ENCODE data around the gene DPEP2. TPM values are rescaled to one million over a fixed set of nuclear protein-coding genes. Genes with fewer than 3 reads are reported as not detected.

Gene DPEP2
- total and polyA plus RNA-seq, 2 experiments from 2014 or later, result not detected

DNA sequence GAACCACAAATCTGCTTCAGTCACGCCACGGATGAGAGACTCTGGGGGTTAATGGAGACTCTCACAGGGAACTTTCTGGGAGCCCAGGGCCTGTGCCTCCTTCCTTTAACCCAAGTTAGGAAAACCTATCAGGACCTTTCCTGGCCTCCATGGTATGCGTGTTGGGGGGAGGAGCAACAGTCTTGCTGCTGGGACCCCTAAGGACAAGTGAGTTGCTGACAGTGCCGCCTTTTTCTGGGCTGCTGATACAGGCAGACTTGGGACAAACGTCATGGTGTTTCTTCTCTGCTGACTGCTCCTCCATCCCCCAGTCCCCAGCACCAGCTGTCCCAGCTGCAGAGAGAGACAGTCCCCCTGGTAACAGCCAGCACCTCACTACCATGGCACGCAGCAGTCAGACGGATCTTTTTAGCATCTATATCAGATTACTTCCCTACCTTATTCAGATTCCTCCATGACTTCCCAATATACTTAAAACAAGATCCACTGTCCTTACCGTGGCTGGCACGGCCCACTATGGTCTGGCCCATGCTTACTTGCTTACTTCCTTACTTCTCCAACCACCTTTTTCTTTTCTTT, 10.0 kb upstream of the DPEP2 start (continued):
- no peak for TF ChIP-seq EZH2phosphoT487 (IDR thresholded peaks at IDR 0.05; ENCODE audit: unreplicated experiment)
- TF ChIP-seq ZNF114 (CRISPR knock-in tag; IDR thresholded peaks at IDR 0.05), result no peak
- TF ChIP-seq NANOG (IDR thresholded peaks at IDR 0.05; ENCODE audit: borderline replicate concordance), result no peak
- TF ChIP-seq, protein P1, sequence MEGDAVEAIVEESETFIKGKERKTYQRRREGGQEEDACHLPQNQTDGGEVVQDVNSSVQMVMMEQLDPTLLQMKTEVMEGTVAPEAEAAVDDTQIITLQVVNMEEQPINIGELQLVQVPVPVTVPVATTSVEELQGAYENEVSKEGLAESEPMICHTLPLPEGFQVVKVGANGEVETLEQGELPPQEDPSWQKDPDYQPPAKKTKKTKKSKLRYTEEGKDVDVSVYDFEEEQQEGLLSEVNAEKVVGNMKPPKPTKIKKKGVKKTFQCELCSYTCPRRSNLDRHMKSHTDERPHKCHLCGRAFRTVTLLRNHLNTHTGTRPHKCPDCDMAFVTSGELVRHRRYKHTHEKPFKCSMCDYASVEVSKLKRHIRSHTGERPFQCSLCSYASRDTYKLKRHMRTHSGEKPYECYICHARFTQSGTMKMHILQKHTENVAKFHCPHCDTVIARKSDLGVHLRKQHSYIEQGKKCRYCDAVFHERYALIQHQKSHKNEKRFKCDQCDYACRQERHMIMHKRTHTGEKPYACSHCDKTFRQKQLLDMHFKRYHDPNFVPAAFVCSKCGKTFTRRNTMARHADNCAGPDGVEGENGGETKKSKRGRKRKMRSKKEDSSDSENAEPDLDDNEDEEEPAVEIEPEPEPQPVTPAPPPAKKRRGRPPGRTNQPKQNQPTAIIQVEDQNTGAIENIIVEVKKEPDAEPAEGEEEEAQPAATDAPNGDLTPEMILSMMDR (conservative IDR thresholded peaks at IDR 0.05; ENCODE audit: low read depth in 2 of 2), result no peak
- TF ChIP-seq JUNB (IDR thresholded peaks at IDR 0.05; ENCODE audit: unreplicated experiment), result no peak
- TF ChIP-seq, protein P2, sequence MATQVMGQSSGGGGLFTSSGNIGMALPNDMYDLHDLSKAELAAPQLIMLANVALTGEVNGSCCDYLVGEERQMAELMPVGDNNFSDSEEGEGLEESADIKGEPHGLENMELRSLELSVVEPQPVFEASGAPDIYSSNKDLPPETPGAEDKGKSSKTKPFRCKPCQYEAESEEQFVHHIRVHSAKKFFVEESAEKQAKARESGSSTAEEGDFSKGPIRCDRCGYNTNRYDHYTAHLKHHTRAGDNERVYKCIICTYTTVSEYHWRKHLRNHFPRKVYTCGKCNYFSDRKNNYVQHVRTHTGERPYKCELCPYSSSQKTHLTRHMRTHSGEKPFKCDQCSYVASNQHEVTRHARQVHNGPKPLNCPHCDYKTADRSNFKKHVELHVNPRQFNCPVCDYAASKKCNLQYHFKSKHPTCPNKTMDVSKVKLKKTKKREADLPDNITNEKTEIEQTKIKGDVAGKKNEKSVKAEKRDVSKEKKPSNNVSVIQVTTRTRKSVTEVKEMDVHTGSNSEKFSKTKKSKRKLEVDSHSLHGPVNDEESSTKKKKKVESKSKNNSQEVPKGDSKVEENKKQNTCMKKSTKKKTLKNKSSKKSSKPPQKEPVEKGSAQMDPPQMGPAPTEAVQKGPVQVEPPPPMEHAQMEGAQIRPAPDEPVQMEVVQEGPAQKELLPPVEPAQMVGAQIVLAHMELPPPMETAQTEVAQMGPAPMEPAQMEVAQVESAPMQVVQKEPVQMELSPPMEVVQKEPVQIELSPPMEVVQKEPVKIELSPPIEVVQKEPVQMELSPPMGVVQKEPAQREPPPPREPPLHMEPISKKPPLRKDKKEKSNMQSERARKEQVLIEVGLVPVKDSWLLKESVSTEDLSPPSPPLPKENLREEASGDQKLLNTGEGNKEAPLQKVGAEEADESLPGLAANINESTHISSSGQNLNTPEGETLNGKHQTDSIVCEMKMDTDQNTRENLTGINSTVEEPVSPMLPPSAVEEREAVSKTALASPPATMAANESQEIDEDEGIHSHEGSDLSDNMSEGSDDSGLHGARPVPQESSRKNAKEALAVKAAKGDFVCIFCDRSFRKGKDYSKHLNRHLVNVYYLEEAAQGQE (IDR thresholded peaks at IDR 0.05; ENCODE audit: unreplicated experiment), result no peak
- TF ChIP-seq CREB1 (CRISPR knock-in tag; IDR thresholded peaks at IDR 0.05; ENCODE audit: low read depth), result no peak

- H4K20me1 ChIP-seq (replicated peaks; ENCODE audit: insufficient read depth), result no peaks in the 10 kb centered on the region
- no peak overlapping the region for H3K27ac ChIP-seq (ENCODE audit: low read depth)
- peak; percentile 81 for ATAC-seq
- no peaks in the 10 kb centered on the region for H3F3A ChIP-seq (replicated peaks; ENCODE audit: low read depth)
- Mint-ChIP-seq H3K27ac (peak overlapping the region; percentile 79), H3K9me3 (no peaks in the 10 kb centered on the region), H3K27me3 (ENCODE audit: insufficient read depth, low read depth, poor library complexity) (peaks cover 10% of the 10 kb centered on the region), H3K4me1 (peaks cover 15% of the 10 kb centered on the region), H3K4me3 (no peak overlapping the region), H3K36me3 (ENCODE audit: low read depth) (no peaks in the 10 kb centered on the region)
- no peaks in the 10 kb centered on the region for H3K79me2 ChIP-seq (replicated peaks; ENCODE audit: insufficient read depth)
- peak overlapping the region; percentile 92 for H2AFZ ChIP-seq
- DNase-seq (ENCODE audit: low spot score), result peak; percentile 29
- H3K4me1 ChIP-seq (ENCODE audit: insufficient read depth), result no peaks in the 10 kb centered on the region
- H3K9me2 ChIP-seq (ENCODE audit: insufficient read depth), result 0 out of 2 replicates have a peak, but pooled peaks cover 4% of the 10 kb centered on the region
- no peaks in the 10 kb centered on the region for H3K27me3 ChIP-seq (ENCODE audit: insufficient read depth)
- H3K4me2 ChIP-seq, result no peak overlapping the region
- H3K36me3 ChIP-seq (ENCODE audit: insufficient read depth), result no peaks in the 10 kb centered on the region
- no peak overlapping the region for H3K4me3 ChIP-seq
- TF ChIP-seq, protein P1 (conservative IDR thresholded peaks at IDR 0.05; ENCODE audit: low read depth in 2 of 2), result no peak
- TF ChIP-seq, protein P3, sequence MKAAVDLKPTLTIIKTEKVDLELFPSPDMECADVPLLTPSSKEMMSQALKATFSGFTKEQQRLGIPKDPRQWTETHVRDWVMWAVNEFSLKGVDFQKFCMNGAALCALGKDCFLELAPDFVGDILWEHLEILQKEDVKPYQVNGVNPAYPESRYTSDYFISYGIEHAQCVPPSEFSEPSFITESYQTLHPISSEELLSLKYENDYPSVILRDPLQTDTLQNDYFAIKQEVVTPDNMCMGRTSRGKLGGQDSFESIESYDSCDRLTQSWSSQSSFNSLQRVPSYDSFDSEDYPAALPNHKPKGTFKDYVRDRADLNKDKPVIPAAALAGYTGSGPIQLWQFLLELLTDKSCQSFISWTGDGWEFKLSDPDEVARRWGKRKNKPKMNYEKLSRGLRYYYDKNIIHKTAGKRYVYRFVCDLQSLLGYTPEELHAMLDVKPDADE (IDR thresholded peaks at IDR 0.05), result no peak
- no peak for TF ChIP-seq STAT1 (IDR thresholded peaks at IDR 0.05; ENCODE audit: unreplicated experiment)
Observed at GRCh38 chr16:68005786-68006286, 6.6 kb upstream of the DPEP2 start.

Measured in GM23338 (cell line).